BJ (cell line): ENCODE measurements around the gene RPP40. TPM values are rescaled to one million over a fixed set of nuclear protein-coding genes. Genes with fewer than 3 reads are reported as not detected.

Experiments used
- CTCF ChIA-PET: fragments of 350-600 bp; formaldehyde crosslinking; extraction: SDS; loops from one replicate; lab custom pipeline; 2021; ENCODE audit warnings: antibody characterized with exemption, inconsistent platforms; lab: Yijun Ruan, JAX
- POLR2A ChIA-PET: fragments of 300-600 bp; sonication (Branson Sonifier 250); formaldehyde crosslinking; extraction: SDS; loops from one replicate; lab custom pipeline; 2021; ENCODE audit warnings: antibody characterized with exemption; lab: Charles Lee
- DNase-seq: peaks from one replicate; pipeline ENCODE4 v3.0.0-alpha.2; 2011; ENCODE audit warnings: low read depth
- H3K27me3 ChIP-seq: 2 replicates; pipeline ENCODE4 v1.6.0; 2011; ENCODE audit warnings: low read length; ENCODE audit not compliant: control insufficient read depth, insufficient read depth
- H3K36me3 ChIP-seq: 2 replicates; pipeline ENCODE4 v1.5.1; 2011; ENCODE audit warnings: low read length; ENCODE audit not compliant: control insufficient read depth, insufficient read depth
- H3K4me3 ChIP-seq: 2 replicates; pipeline ENCODE4 v1.5.1; 2011; ENCODE audit warnings: low read depth, mild to moderate bottlenecking, control low read depth, low read length
- CTCF ChIP-seq: IDR thresholded peaks from 2 replicates; pipeline ENCODE4 v1.5.1; 2011; ENCODE audit warnings: low read depth, mild to moderate bottlenecking, control low read depth, inconsistent platforms, low read length, moderate library complexity; ENCODE audit not compliant: insufficient read depth
- polyA plus RNA-seq: library from polyadenylated mRNA; depleted of rRNA; stranded (reverse); fragments of >200 nt; gene quantifications from 2 replicates; pipeline ENCODE4 v1.2.3, GENCODE V29; 2011

The RPP40 gene
- polyA plus RNA-seq, 1 experiment = 5.6 TPM

GRCh38 chr6:5020142-5020541 is 16.3 kb upstream of the RPP40 start:
- TF ChIP-seq CTCF = no peak
- Histone ChIP-seq H3K36me3 (no peaks in the 10 kb centered on the region), H3K27me3 (no peaks in the 10 kb centered on the region), H3K4me3 (no peak overlapping the region)
- ChIA-PET POLR2A (no interaction called here), CTCF (interaction anchor here (1.3 kb wide), 1 partner anchor 17 kb away, joined by 3 read pairs; no protein-coding TSS in a partner anchor)
- no peak for DNase-seq

- Histone ChIP-seq H3K27me3 (no peaks in the 10 kb centered on the region), H3K36me3 (no peaks in the 10 kb centered on the region), H3K4me3 (no peak overlapping the region)
- TF ChIP-seq CTCF = no peak
- ChIA-PET CTCF (interaction anchor here (1.2 to 1.9 kb wide), 2 partner anchors 7 to 10 kb away, joined by 3 to 14 read pairs; partner anchors contain the start of gene RPP40), POLR2A (no interaction called here)
- DNase-seq = no peak
Observed at GRCh38 chr6:5014072-5014561, 10.3 kb upstream of the RPP40 start.

GRCh38 chr6:5012519-5012918 is 8.7 kb upstream of the RPP40 start:
- TF ChIP-seq CTCF = no peak
- CTCF ChIA-PET = interaction anchor here (0.9 to 1.9 kb wide), 3 partner anchors 9 to 10 kb away, joined by 4 to 14 read pairs (median 4); partner anchors contain the start of gene RPP40
- Histone ChIP-seq H3K36me3 (no peaks in the 10 kb centered on the region), H3K27me3 (no peaks in the 10 kb centered on the region), H3K4me3 (no peak overlapping the region)
- POLR2A ChIA-PET = no interaction called here
- DNase-seq = peak; percentile 74

- ChIA-PET CTCF (no interaction called here), POLR2A (no interaction called here)
- Histone ChIP-seq H3K4me3 (no peak overlapping the region), H3K36me3 (no peaks in the 10 kb centered on the region), H3K27me3 (no peaks in the 10 kb centered on the region)
- no peak for TF ChIP-seq CTCF
- DNase-seq = no peak
Observed at GRCh38 chr6:5011346-5011745, 7.5 kb upstream of the RPP40 start.

- CTCF ChIA-PET = no interaction called here
- POLR2A ChIA-PET = no interaction called here
- DNase-seq = no peak
Observed at GRCh38 chr6:5007531-5007930, 3.7 kb upstream of the RPP40 start.

More at GRCh38 chr6:5007531-5007930, 3.7 kb upstream of the RPP40 start:
- H3K27me3 ChIP-seq = no peaks in the 10 kb centered on the region
- no peak for TF ChIP-seq CTCF
- no peaks in the 10 kb centered on the region for H3K36me3 ChIP-seq
- H3K4me3 ChIP-seq = no peak overlapping the region
